ENCODE data around the gene MRM2.

Gene MRM2

DNA sequence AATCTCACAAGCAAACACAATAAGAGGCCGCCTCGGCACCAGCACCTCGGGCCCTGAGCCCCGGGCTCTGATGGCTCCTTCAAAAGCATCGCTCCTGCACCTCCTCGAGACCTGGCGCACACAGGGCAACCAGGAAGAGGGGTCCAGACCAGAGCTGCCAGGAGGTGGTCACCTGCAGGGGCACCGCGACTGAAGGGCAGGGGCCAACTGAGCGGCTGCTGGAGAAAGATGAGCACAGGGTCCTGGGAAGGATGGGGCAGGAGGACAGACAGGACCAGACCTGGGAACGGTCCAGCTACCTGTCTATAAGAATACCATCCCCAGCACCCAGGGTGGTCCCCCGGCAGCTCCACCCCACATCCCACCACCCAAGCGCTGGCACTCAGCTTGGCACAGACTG, 30.1 kb downstream of the MRM2 start:
- no peak for DNase-seq (ENCODE audit: low read depth in 2 of 2)
- TF ChIP-seq, protein P1, sequence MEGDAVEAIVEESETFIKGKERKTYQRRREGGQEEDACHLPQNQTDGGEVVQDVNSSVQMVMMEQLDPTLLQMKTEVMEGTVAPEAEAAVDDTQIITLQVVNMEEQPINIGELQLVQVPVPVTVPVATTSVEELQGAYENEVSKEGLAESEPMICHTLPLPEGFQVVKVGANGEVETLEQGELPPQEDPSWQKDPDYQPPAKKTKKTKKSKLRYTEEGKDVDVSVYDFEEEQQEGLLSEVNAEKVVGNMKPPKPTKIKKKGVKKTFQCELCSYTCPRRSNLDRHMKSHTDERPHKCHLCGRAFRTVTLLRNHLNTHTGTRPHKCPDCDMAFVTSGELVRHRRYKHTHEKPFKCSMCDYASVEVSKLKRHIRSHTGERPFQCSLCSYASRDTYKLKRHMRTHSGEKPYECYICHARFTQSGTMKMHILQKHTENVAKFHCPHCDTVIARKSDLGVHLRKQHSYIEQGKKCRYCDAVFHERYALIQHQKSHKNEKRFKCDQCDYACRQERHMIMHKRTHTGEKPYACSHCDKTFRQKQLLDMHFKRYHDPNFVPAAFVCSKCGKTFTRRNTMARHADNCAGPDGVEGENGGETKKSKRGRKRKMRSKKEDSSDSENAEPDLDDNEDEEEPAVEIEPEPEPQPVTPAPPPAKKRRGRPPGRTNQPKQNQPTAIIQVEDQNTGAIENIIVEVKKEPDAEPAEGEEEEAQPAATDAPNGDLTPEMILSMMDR (IDR thresholded peaks at IDR 0.05; ENCODE audit: low read depth, low read length): no peak
- H3K4me3 ChIP-seq (replicated peaks in 1 of 2; ENCODE audit: low read depth in 2 of 2, low read length in 2 of 2): no peak overlapping the region

DNA sequence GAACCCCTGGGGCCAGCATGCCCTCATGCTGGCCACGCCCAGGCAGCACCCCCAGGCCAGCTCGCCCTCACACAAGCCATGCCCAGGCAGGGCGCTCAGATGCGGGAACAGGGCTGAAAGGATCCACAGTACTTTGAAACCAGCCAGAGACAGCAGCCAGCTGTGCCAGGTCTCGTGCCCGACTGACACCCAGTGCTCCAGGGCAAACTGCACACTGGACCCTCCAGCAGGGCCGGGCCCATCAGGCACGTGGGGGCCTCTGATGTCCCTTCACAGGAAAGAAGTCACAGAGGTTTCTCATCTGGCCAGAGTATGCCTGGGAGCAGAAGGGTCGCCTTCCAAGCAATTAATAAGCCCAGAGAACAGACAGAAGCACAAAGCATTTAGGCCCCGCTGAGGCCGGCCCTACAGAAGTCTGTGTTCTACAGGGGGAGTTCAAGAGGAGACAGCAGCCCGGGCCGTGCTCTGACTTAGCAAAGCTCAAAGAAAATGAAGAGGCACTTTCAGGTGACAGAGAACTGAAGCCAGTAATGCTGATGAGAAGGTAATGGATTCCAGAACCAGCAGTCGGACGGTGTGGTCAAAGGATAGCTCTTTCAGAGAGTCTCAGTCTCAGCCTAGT, 30.6 kb downstream of the MRM2 start:
- TF ChIP-seq, protein P1 (IDR thresholded peaks at IDR 0.05; ENCODE audit: low read depth, low read length): no peak
- no peak for DNase-seq (ENCODE audit: low read depth in 2 of 2)
- no peak overlapping the region for H3K4me3 ChIP-seq (replicated peaks in 1 of 2; ENCODE audit: low read depth in 2 of 2, low read length in 2 of 2)

DNA sequence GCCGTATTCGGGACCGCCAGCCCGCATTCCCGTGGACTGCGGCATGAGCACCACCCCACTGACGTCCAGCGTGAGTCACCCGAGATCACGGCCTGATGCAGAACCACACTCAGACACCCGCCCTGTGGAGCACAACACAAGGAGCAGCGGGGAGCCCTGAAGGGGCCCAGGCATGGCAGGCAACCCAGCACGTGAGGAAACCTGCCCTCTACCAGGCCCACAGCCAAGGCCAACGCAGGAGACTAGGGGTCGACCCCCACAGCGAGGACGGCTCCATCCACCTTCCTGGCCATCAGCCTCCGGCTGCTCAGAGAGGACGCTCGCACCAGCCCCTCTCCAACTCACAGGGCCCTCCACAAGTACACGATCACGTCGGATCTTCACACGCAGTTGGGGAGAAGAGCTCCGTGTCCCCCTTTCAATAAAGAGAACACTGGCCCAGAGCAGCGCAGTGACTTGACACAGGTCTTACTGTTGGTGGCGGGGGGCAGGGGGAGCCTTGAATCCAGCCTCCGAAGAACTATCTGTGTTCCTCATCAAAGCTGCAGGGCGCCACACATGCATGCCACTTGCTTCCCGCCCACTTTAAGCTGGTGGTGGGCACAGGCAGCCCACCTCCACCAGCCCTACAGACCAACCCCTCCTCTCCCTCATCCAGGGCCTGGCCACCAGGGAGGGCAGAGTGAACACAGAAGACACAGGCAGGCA, 31.3 kb downstream of the MRM2 start:
- DNase-seq (ENCODE audit: low read depth in 2 of 2): no peak
- H3K4me3 ChIP-seq (replicated peaks in 1 of 2; ENCODE audit: low read depth in 2 of 2, low read length in 2 of 2): no peak overlapping the region
- TF ChIP-seq, protein P1 (IDR thresholded peaks at IDR 0.05; ENCODE audit: low read depth, low read length): no peak

DNA sequence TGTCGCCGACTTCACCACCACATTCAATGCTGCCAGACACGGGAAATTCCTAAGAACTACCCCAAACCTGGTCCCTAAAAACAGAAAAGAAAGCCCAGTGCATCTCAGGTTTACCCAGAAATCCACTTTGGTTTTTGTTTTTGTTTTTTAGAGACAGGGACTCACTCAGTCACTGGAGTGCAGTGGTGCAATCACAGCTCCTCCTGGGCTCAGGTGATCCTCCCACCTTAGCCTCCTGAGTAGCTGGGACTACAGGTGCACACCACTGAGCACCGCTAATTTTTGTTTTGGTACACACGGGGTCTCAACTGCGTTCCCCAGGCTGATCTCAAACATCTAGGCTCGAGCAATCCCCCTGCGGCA, 32.1 kb downstream of the MRM2 start:
- DNase-seq (ENCODE audit: low read depth in 2 of 2): no peak
- TF ChIP-seq, protein P1 (IDR thresholded peaks at IDR 0.05; ENCODE audit: low read depth, low read length): no peak

DNA sequence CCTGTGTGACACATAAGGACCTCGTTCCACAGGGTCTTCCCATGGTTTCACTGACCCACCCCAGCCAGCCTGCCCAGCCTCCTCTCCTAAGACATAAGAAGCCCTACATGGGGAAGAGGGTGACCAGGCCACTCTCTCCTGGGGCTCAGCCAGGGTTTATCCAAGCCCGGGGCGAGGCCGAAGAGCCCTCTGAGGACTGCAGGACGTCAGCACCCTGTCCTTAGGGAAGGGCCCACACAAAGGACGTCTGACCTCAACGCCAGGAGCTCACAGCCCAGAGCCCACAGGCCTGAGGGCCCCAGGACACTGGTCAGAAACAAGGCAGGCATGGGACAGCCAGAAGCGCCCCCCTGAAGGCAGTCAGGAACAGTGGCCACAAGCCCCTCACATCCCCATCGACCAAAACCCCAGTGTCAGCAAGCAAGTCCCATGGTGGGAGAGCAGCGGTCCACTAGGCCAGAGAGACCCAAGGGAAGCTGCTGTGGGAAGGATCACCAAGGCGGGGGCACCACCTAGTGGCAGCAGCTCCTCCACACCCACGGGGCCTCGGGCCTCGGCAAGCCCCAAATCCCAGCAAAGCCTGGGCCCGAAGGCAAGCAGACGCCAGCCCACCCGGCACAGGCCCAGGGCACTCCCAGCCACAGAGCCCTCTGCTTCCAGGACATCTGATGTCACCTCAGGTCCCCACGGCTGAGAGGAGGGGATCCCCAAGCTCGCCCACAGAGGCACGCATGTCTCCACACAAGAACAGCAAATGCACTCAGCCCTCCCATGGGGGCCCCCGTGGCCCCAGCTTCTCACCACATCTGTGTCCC, 32.7 kb downstream of the MRM2 start:
- DNase-seq (ENCODE audit: low read depth in 2 of 2): peak; percentile 66 to 84
- TF ChIP-seq, protein P1 (IDR thresholded peaks at IDR 0.05; ENCODE audit: low read depth, low read length): peak; percentile 83
- no peak overlapping the region for H3K4me3 ChIP-seq (replicated peaks in 1 of 2; ENCODE audit: low read depth in 2 of 2, low read length in 2 of 2)

More for the DNA sequence above, 32.1 kb downstream of the MRM2 start:
- H3K4me3 ChIP-seq (replicated peaks in 1 of 2; ENCODE audit: low read depth in 2 of 2, low read length in 2 of 2): no peak overlapping the region

DNA sequence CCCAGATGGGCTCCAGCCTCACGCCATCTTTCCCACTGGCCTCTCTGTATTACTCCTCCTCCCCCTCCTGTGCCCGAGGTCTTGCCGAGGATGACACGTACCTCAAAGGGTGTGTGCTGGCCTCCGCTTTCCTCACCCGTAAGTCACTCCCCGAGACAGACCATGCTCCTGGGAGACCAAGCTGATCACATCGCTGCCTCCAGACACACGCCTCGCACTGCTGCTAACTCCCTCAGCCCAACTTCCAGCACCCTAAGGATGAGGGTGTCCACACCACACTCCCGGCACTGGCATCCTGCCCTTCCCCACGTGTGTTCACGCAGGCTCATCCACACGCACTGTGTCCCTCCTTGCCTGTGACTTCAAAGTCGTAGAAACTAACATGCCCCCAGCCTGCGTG, 33.3 kb downstream of the MRM2 start:
- DNase-seq (ENCODE audit: low read depth in 2 of 2): no peak
- no peak overlapping the region for H3K4me3 ChIP-seq (replicated peaks in 1 of 2; ENCODE audit: low read depth in 2 of 2, low read length in 2 of 2)
- TF ChIP-seq, protein P1 (IDR thresholded peaks at IDR 0.05; ENCODE audit: low read depth, low read length): no peak

All from cardiac fibroblast (primary cell).